ENCODE measurements around the gene STAM2. TPM values are rescaled to one million over a fixed set of nuclear protein-coding genes. Genes with fewer than 3 reads are reported as not detected.
"Not testable (repeated sequence)": the region's sequence is repeated elsewhere in the genome, so short reads cannot be mapped to it uniquely, and the experiment has no call there.

Gene STAM2
- total RNA-seq, 1 donor from 2014 or later: 22.9 TPM

- H3K36me3 Mint-ChIP-seq (ENCODE audit: low read depth, unreplicated experiment): no peaks in the 10 kb centered on the region
- DNase-seq (ENCODE audit: low spot score): no peak
- H3K4me1 Mint-ChIP-seq (ENCODE audit: unreplicated experiment): peaks cover 9% of the 10 kb centered on the region
- H3K4me3 Mint-ChIP-seq (ENCODE audit: unreplicated experiment): no peak overlapping the region
- no peak overlapping the region for H3K27ac Mint-ChIP-seq (ENCODE audit: unreplicated experiment)
- H3K9me3 Mint-ChIP-seq (ENCODE audit: unreplicated experiment): no peaks in the 10 kb centered on the region
- no peak for TF ChIP-seq CTCF (IDR thresholded peaks at IDR 0.05; ENCODE audit: unreplicated experiment)
- H3K27me3 Mint-ChIP-seq (ENCODE audit: unreplicated experiment): no peaks in the 10 kb centered on the region
Measured at GRCh38 chr2:152219077-152219828, 43.7 kb upstream of the STAM2 start.

GRCh38 chr2:152201466-152201830 is 25.9 kb upstream of the STAM2 start:
- H3K27ac Mint-ChIP-seq (ENCODE audit: unreplicated experiment): no peak overlapping the region
- TF ChIP-seq CTCF (IDR thresholded peaks at IDR 0.05; ENCODE audit: unreplicated experiment): no peak
- H3K9me3 Mint-ChIP-seq (ENCODE audit: unreplicated experiment): no peaks in the 10 kb centered on the region
- DNase-seq (ENCODE audit: low spot score): no peak
- H3K4me3 Mint-ChIP-seq (ENCODE audit: unreplicated experiment): no peak overlapping the region
- no peaks in the 10 kb centered on the region for H3K4me1 Mint-ChIP-seq (ENCODE audit: unreplicated experiment)
- H3K27me3 Mint-ChIP-seq (ENCODE audit: unreplicated experiment): no peaks in the 10 kb centered on the region
- no peaks in the 10 kb centered on the region for H3K36me3 Mint-ChIP-seq (ENCODE audit: low read depth, unreplicated experiment)

- TF ChIP-seq CTCF (IDR thresholded peaks at IDR 0.05; ENCODE audit: unreplicated experiment): no peak
- Mint-ChIP-seq H3K4me1 (ENCODE audit: unreplicated experiment) (no peaks in the 10 kb centered on the region), H3K4me3 (ENCODE audit: unreplicated experiment) (no peak overlapping the region), H3K9me3 (ENCODE audit: unreplicated experiment) (no peaks in the 10 kb centered on the region), H3K27ac (ENCODE audit: unreplicated experiment) (no peak overlapping the region), H3K27me3 (ENCODE audit: unreplicated experiment) (no peaks in the 10 kb centered on the region), H3K36me3 (ENCODE audit: low read depth, unreplicated experiment) (no peaks in the 10 kb centered on the region)
- DNase-seq (ENCODE audit: low spot score): no peak
Measured at GRCh38 chr2:152200565-152201465, 25.3 kb upstream of the STAM2 start.

- DNase-seq (ENCODE audit: low spot score): no peak
- Mint-ChIP-seq H3K9me3 (ENCODE audit: unreplicated experiment) (no peaks in the 10 kb centered on the region), H3K4me3 (ENCODE audit: unreplicated experiment) (no peak overlapping the region), H3K4me1 (ENCODE audit: unreplicated experiment) (no peaks in the 10 kb centered on the region), H3K27ac (ENCODE audit: unreplicated experiment) (no peak overlapping the region), H3K36me3 (ENCODE audit: low read depth, unreplicated experiment) (no peaks in the 10 kb centered on the region), H3K27me3 (ENCODE audit: unreplicated experiment) (no peaks in the 10 kb centered on the region)
- no peak for TF ChIP-seq CTCF (IDR thresholded peaks at IDR 0.05; ENCODE audit: unreplicated experiment)
Measured at GRCh38 chr2:152200101-152200500, 24.5 kb upstream of the STAM2 start.

- H3K4me1 Mint-ChIP-seq (ENCODE audit: unreplicated experiment): no peaks in the 10 kb centered on the region
- no peaks in the 10 kb centered on the region for H3K9me3 Mint-ChIP-seq (ENCODE audit: unreplicated experiment)
- no peak for DNase-seq (ENCODE audit: low spot score)
- TF ChIP-seq CTCF (IDR thresholded peaks at IDR 0.05; ENCODE audit: unreplicated experiment): no peak
- H3K27me3 Mint-ChIP-seq (ENCODE audit: unreplicated experiment): no peaks in the 10 kb centered on the region
- H3K36me3 Mint-ChIP-seq (ENCODE audit: low read depth, unreplicated experiment): no peaks in the 10 kb centered on the region
- no peak overlapping the region for H3K4me3 Mint-ChIP-seq (ENCODE audit: unreplicated experiment)
- no peak overlapping the region for H3K27ac Mint-ChIP-seq (ENCODE audit: unreplicated experiment)
Measured at GRCh38 chr2:152198499-152198898, 22.9 kb upstream of the STAM2 start.

- H3K9me3 Mint-ChIP-seq (ENCODE audit: unreplicated experiment); H3K4me1 Mint-ChIP-seq (ENCODE audit: unreplicated experiment); H3K27me3 Mint-ChIP-seq (ENCODE audit: unreplicated experiment); DNase-seq (ENCODE audit: low spot score); H3K4me3 Mint-ChIP-seq (ENCODE audit: unreplicated experiment); H3K27ac Mint-ChIP-seq (ENCODE audit: unreplicated experiment); H3K36me3 Mint-ChIP-seq (ENCODE audit: low read depth, unreplicated experiment): not testable (repeated sequence)
Measured at GRCh38 chr2:152197508-152198284, 22.1 kb upstream of the STAM2 start.

Data from endothelial cell (in vitro differentiated cells).